Loucy (cell line): ENCODE results near the gene PERCC1.

ENCODE experiments used
- H2AFZ ChIP-seq: fragments of 200-600 bp; sonication (generic); 2 replicates; pipeline ENCODE4 v1.6.0; 2016; ENCODE audit warnings: antibody characterized with exemption, mild to moderate bottlenecking, low read length, moderate library complexity
- H3F3A ChIP-seq: fragments of 200-600 bp; 2 replicates; pipeline ENCODE4 v1.6.0; 2016; ENCODE audit warnings: antibody characterized with exemption, low read depth, mild to moderate bottlenecking
- H3K27me3 ChIP-seq: fragments of 200-600 bp; sonication (generic); 2 replicates; pipeline ENCODE4 v1.6.1; 2014; ENCODE audit warnings: low read length, mild to moderate bottlenecking; ENCODE audit not compliant: insufficient read depth, poor library complexity, severe bottlenecking
- H3K36me3 ChIP-seq: fragments of 200-600 bp; sonication (generic); 2 replicates; pipeline ENCODE4 v1.6.1; 2016; ENCODE audit warnings: low read length; ENCODE audit not compliant: insufficient read depth
- H3K4me1 ChIP-seq: fragments of 200-600 bp; sonication (generic); 2 replicates; pipeline ENCODE4 v1.5.1; 2014; ENCODE audit warnings: low read length, mild to moderate bottlenecking; ENCODE audit not compliant: insufficient read depth, poor library complexity, severe bottlenecking
- H3K4me2 ChIP-seq: fragments of 200-600 bp; sonication (generic); 2 replicates; pipeline ENCODE4 v1.6.0; 2014; ENCODE audit warnings: antibody characterized with exemption, low read length, low read depth, mild to moderate bottlenecking; ENCODE audit not compliant: poor library complexity, severe bottlenecking
- H3K4me3 ChIP-seq: fragments of 200-600 bp; sonication (generic); 2 replicates; pipeline ENCODE4 v1.5.1; 2014; ENCODE audit warnings: low read length, mild to moderate bottlenecking, mixed read lengths; ENCODE audit not compliant: poor library complexity, severe bottlenecking
- H3K79me2 ChIP-seq: fragments of 200-600 bp; sonication (generic); 2 replicates; pipeline ENCODE4 v1.6.1; 2014; ENCODE audit warnings: low read length; ENCODE audit not compliant: insufficient read depth
- H3K9ac ChIP-seq: fragments of 200-600 bp; sonication (generic); 2 replicates; pipeline ENCODE4 v1.6.0; 2014; ENCODE audit warnings: mild to moderate bottlenecking, low read depth, low read length, moderate library complexity; ENCODE audit not compliant: poor library complexity, severe bottlenecking
- H3K9me2 ChIP-seq: fragments of 200-600 bp; sonication (generic); replicated peaks from 2 replicates; pipeline ENCODE4 v1.6.1; 2016; ENCODE audit warnings: low read depth, low read length, mixed read lengths
- H3K9me3 ChIP-seq: fragments of 200-600 bp; sonication (generic); 2 replicates; pipeline ENCODE4 v1.6.1; 2014; ENCODE audit warnings: mild to moderate bottlenecking, antibody characterized with exemption, low read length, low read depth; ENCODE audit not compliant: insufficient read depth
- H4K20me1 ChIP-seq: fragments of 200-600 bp; sonication (generic); 2 replicates; pipeline ENCODE4 v1.6.0; 2014; ENCODE audit warnings: antibody characterized with exemption, low read length, mild to moderate bottlenecking; ENCODE audit not compliant: insufficient read depth, poor library complexity, severe bottlenecking
- CTCF ChIP-seq: fragments of 200-600 bp; sonication (generic); conservative IDR thresholded peaks from 2 replicates; pipeline ENCODE4 v1.5.1; 2014; ENCODE audit warnings: mild to moderate bottlenecking, antibody characterized with exemption, low read length
- EZH2phosphoT487 ChIP-seq: fragments of 200-600 bp; IDR thresholded peaks from 2 replicates; pipeline ENCODE4 v1.6.1; 2018; ENCODE audit warnings: antibody characterized with exemption, mild to moderate bottlenecking, moderate library complexity, borderline replicate concordance

The PERCC1 gene

GRCh38 chr16:1433756-1434155, 2.9 kb downstream of the PERCC1 start:
- Histone ChIP-seq H3K79me2 (no peaks in the 10 kb centered on the region), H3K4me2 (no peak overlapping the region), H2AFZ (no peak overlapping the region), H3K36me3 (no peaks in the 10 kb centered on the region), H3K9me2 (no peaks in the 10 kb centered on the region), H3F3A (no peaks in the 10 kb centered on the region), H3K4me1 (no peaks in the 10 kb centered on the region), H3K9me3 (no peaks in the 10 kb centered on the region), H3K27me3 (no peaks in the 10 kb centered on the region), H3K9ac (no peak overlapping the region), H4K20me1 (no peaks in the 10 kb centered on the region), H3K4me3 (no peak overlapping the region)
- TF ChIP-seq EZH2phosphoT487 (no peak), CTCF (no peak)

GRCh38 chr16:1434644-1435592, 4.0 kb downstream of the PERCC1 start:
- Histone ChIP-seq H3K27me3 (no peaks in the 10 kb centered on the region), H3K9ac (no peak overlapping the region), H3F3A (no peaks in the 10 kb centered on the region), H3K9me2 (no peaks in the 10 kb centered on the region), H3K4me2 (no peak overlapping the region), H3K4me1 (no peaks in the 10 kb centered on the region), H3K4me3 (no peak overlapping the region), H4K20me1 (no peaks in the 10 kb centered on the region), H3K9me3 (no peaks in the 10 kb centered on the region), H3K36me3 (no peaks in the 10 kb centered on the region), H2AFZ (no peak overlapping the region), H3K79me2 (no peaks in the 10 kb centered on the region)
- TF ChIP-seq EZH2phosphoT487: no peak
- no peak for TF ChIP-seq CTCF

- H2AFZ ChIP-seq: no peak overlapping the region
- H3K4me1 ChIP-seq: no peaks in the 10 kb centered on the region
Observed at GRCh38 chr16:1435921-1436697, 5.2 kb downstream of the PERCC1 start.

More at GRCh38 chr16:1435921-1436697, 5.2 kb downstream of the PERCC1 start:
- H3K4me2 ChIP-seq: no peak overlapping the region
- no peaks in the 10 kb centered on the region for H3F3A ChIP-seq
- no peak overlapping the region for H3K9ac ChIP-seq
- H3K4me3 ChIP-seq: no peak overlapping the region
- no peaks in the 10 kb centered on the region for H3K27me3 ChIP-seq
- TF ChIP-seq CTCF: no peak
- TF ChIP-seq EZH2phosphoT487: no peak
- no peaks in the 10 kb centered on the region for H3K79me2 ChIP-seq
- no peaks in the 10 kb centered on the region for H3K9me2 ChIP-seq
- H3K9me3 ChIP-seq: no peaks in the 10 kb centered on the region
- no peaks in the 10 kb centered on the region for H3K36me3 ChIP-seq
- no peaks in the 10 kb centered on the region for H4K20me1 ChIP-seq
